Retinal pigment epithelial cell (primary cell): Measurements from ENCODE around the gene TSPAN18.

Experiments
- DNase-seq: peaks from one replicate; pipeline ENCODE4 v3.0.0-alpha.2; 2010; ENCODE audit warnings: low read depth
- H3K4me3 ChIP-seq: 2 replicates; pipeline ENCODE4 v1.5.1; 2011; ENCODE audit warnings: mild to moderate bottlenecking, low read length, control low read depth, moderate library complexity
- CTCF ChIP-seq: conservative IDR thresholded peaks from 2 replicates; pipeline ENCODE4 v1.5.1; 2011; ENCODE audit warnings: low read depth, low read length, control low read depth, inconsistent platforms

TSPAN18 gene

DNA sequence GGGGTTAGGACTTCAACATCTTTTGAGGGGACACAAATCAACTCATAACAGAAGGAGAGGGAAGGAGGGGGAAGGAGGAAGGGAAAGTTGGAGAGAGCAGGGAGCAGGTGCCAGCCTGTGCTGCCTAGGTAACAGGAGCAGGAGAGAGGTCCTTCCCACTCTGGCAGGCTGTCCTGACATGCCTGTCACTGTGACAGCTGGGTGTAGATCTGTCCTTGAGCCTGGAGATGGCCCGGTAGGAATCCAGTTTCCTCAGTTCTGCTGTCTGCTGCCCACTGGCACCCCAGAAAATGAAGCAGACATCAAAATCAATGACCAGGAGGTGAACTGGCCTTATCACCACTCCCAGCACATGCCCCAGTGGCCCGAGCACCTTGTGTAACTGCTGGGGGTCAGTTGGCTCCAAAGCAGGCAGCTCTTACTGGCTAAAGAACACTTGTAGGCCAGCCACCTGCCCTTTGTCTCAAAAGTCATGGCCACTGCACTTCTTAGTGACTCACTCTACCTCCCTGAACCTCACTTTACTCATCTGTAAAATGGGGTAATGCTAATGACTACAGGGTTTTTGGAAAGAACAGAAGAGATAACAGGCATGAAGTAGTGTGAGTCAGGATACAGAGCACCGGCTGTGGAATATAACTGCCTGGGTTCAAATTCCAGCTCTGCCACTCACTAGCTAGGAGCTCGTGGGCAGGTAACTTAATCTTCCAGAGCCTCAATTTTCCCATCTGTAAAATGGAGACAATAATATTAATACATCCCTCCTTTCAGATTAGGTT is 8.0 kb upstream of the TSPAN18 start:
- TF ChIP-seq CTCF = no peak
- no peak for DNase-seq
- no peak overlapping the region for H3K4me3 ChIP-seq

DNA sequence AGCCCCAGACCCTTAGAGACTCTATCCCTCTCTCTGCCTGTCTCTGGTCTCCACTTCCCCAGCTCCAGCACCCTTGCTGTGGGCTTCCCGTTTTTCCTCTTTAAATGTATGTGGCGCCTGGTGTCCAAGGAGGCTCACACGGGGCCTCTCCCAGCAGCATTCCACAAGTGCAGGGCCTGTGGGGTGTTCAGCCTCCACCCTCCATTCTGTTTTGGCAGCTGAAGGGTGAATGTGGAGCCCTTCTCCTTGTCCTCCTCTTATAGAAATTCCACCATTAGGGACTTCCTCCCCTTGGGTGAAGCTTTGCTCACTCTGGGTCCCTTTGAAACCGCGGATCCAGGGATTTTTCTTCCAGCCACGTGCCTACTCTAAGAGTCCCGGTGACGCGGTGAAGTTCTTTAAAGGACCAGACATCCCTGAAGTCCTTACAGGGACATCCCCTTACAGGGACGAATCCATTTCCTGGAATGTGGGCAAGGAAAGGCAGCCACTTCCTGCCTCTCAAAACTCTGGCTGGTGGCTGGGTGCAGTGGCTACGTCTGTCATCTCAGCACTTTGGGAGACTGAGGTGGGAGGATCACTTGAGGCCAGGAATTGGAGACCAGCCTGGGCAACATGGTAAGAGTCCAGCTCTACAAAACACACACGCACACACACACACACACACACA is 1.6 kb upstream of the TSPAN18 start:
- no peak overlapping the region for H3K4me3 ChIP-seq
- no peak for DNase-seq
- no peak for TF ChIP-seq CTCF

DNA sequence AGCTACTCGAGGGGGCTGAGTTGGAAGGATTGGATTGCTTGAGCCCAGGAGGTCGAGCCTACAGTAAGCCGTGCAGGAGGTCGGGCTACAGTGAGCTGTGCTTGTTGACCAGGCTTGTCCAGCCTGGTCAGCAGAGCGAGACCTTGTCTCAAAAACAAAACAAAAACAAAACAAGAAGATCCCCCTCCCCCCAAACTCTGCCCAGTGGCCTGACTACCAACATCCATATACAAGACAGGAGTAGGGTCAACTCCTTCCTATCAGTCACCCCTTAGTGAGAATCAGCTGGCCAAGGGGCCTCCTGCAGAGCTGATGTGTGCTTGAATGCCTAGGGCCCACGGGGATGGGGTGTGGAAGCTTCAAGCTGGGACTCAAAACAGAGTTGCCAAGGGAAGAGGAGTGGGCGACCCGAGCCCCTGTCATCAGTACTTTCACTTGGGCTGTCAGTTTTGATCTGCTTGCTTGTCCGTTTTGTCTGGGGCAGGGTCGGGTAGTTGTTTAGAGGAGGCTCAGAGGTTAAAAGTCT is 942 bp upstream of the TSPAN18 start:
- TF ChIP-seq CTCF = no peak
- no peak for DNase-seq
- H3K4me3 ChIP-seq = no peak overlapping the region

GRCh38 chr11:44727114-44727372 is 281 bp downstream of the TSPAN18 start:
- peak overlapping the region; percentile 49 for H3K4me3 ChIP-seq
- no peak for TF ChIP-seq CTCF
- no peak for DNase-seq

DNA sequence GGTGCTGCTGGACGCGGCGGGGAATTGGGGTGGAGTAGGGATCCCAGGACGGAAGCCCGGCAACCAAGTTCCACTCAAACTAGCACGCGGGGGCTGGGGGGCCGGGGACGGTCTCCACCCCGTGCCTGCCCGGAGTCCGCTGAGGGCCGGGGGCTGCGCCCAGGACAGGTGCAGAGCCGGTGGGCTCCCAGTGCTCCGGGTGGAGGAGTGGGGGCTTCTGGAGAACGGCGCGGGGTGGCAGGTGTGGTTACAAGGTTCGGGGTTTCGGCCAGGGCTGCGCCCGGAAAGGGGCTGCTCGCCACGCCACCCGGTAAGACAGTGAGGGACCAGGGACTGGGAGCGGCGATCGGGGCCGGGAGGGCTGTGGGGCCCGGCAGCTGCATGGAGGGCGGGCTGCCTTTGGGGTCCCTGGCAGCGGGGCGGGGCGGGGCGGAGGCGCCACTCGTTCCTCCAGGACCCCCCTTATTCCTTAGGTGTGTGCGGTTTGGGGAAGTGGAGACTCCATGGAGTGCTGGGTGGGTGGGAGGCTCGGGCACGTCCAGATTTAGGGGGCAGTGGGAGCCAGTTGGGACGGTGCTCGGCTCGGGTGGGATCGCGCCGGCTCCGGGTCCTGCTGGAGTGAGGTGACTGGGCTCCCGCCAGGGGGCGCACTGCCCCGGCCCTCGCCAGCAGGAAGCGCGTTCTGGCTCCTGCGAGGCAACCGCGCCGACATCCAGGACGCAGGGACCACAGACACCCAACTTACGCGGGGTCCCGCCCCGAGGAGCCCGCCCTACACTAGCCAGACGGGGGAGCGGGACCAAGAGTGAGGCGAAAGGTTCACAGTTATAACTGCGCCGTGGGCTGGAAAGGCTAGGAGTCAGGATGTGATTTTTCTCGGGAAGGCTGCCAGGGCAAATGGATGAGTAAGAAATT is 868 bp downstream of the TSPAN18 start:
- peak; percentile 85 for TF ChIP-seq CTCF
- peak overlapping the region; percentile 49 for H3K4me3 ChIP-seq
- DNase-seq = no peak

DNA sequence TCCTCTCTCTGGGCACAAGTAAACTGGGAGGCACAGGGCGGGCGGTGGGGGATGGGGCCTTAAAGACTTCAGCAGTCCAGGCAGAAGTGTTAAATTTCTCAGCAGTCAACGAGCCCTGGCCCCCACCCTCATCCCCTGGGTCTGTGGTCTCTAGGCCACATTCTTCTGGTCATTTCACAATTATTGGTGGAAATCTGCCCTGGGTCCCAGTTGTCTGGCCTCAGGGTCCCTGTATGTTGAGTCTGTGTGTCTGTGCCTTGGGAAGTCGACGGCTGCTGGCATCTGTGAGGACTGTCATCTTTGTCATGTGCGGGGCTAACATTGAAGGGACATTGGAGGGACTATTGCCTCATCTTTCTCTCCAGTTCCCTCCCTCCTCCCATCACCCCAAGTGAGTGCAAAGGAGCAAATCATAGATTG is 1.7 kb downstream of the TSPAN18 start:
- TF ChIP-seq CTCF = no peak
- DNase-seq = no peak
- no peak overlapping the region for H3K4me3 ChIP-seq
